Measurements from ENCODE around the gene PAK4.

- TF ChIP-seq, protein P1, sequence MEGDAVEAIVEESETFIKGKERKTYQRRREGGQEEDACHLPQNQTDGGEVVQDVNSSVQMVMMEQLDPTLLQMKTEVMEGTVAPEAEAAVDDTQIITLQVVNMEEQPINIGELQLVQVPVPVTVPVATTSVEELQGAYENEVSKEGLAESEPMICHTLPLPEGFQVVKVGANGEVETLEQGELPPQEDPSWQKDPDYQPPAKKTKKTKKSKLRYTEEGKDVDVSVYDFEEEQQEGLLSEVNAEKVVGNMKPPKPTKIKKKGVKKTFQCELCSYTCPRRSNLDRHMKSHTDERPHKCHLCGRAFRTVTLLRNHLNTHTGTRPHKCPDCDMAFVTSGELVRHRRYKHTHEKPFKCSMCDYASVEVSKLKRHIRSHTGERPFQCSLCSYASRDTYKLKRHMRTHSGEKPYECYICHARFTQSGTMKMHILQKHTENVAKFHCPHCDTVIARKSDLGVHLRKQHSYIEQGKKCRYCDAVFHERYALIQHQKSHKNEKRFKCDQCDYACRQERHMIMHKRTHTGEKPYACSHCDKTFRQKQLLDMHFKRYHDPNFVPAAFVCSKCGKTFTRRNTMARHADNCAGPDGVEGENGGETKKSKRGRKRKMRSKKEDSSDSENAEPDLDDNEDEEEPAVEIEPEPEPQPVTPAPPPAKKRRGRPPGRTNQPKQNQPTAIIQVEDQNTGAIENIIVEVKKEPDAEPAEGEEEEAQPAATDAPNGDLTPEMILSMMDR (IDR thresholded peaks at IDR 0.05; ENCODE audit: poor library complexity) = no peak
- TF ChIP-seq EZH2 (IDR thresholded peaks at IDR 0.05; ENCODE audit: borderline replicate concordance) = no peak
These were observed 28.6 kb downstream of the PAK4 start for GRCh38 chr19:39154100-39154628.
